HPDE6-E6E7 (cell line): ENCODE measurements around the gene NAPSA.
A peak's percentile ranks its signal among the peaks of the same experiment; 100 is the strongest.

ENCODE experiments used
- DNase-seq: peaks from one replicate; pipeline ENCODE4 v3.0.0; 2011; ENCODE audit warnings: missing footprints; ENCODE audit errors: extremely low spot score

NAPSA gene

GRCh38 chr19:50383852-50384684 lies 18.6 kb upstream of the NAPSA start, which contains the start of gene POLD1:
Gene POLD1 (plus strand): TSS chr19:50384347. CDS start chr19:50398852, 14,505 bp downstream.
- DNase-seq = peak; percentile 94

GRCh38 chr19:50383001-50383851 lies 17.8 kb upstream of the NAPSA start:
- no peak for DNase-seq

- no peak for DNase-seq
Observed at GRCh38 chr19:50381881-50382729, 16.7 kb upstream of the NAPSA start.

GRCh38 chr19:50380751-50381151 lies 15.3 kb upstream of the NAPSA start:
- no peak for DNase-seq

GRCh38 chr19:50380137-50380536 lies 14.7 kb upstream of the NAPSA start:
- no peak for DNase-seq

GRCh38 chr19:50379602-50380001 lies 14.2 kb upstream of the NAPSA start:
- no peak for DNase-seq

GRCh38 chr19:50378863-50379236 lies 13.4 kb upstream of the NAPSA start:
- DNase-seq = no peak

- DNase-seq = no peak
Observed at GRCh38 chr19:50378169-50378862, 12.9 kb upstream of the NAPSA start.

- DNase-seq = no peak
Observed at GRCh38 chr19:50377517-50377916, 12.1 kb upstream of the NAPSA start.

GRCh38 chr19:50377051-50377461 lies 11.6 kb upstream of the NAPSA start:
- no peak for DNase-seq

- DNase-seq = peak; percentile 86
Observed at GRCh38 chr19:50376166-50377050, 11.0 kb upstream of the NAPSA start, which contains the start of gene NR1H2. Gene NR1H2 (plus strand): TSS chr19:50376457. CDS start chr19:50377606, 1,149 bp downstream.

- no peak for DNase-seq
Observed at GRCh38 chr19:50371914-50372475, 6.6 kb upstream of the NAPSA start.

GRCh38 chr19:50368649-50369570 lies 3.5 kb upstream of the NAPSA start:
- DNase-seq = peak; percentile 90

- DNase-seq = no peak
Observed at GRCh38 chr19:50362656-50363424, 2.6 kb downstream of the NAPSA start.

GRCh38 chr19:50362030-50362412 lies 3.4 kb downstream of the NAPSA start:
- no peak for DNase-seq

- no peak for DNase-seq
Observed at GRCh38 chr19:50361290-50362029, 4.0 kb downstream of the NAPSA start.

GRCh38 chr19:50359328-50359818 lies 6.1 kb downstream of the NAPSA start:
- no peak for DNase-seq
